ENCODE measurements around the gene BRD8. TPM values are rescaled to one million over a fixed set of nuclear protein-coding genes. Genes with fewer than 3 reads are reported as not detected.

The BRD8 gene
- total and polyA plus RNA-seq, 2 donors = 44.3 to 75.3 TPM

- Histone ChIP-seq H3K4me3 (ENCODE audit: low read length in 2 of 2) (no peak overlapping the region), H3K27me3 (ENCODE audit: control insufficient read depth in 2 of 2, insufficient read depth in 1 of 2, low read length in 1 of 2) (peaks cover 0 to 3% of the 10 kb centered on the region in 2 donors)
- no peak for DNase-seq (ENCODE audit: low read depth in 6 of 9, low spot score in 9 of 9)
Measured at GRCh38 chr5:138115254-138115653, 63.2 kb downstream of the BRD8 start.

GRCh38 chr5:138111937-138112336 lies 66.5 kb downstream of the BRD8 start:
- Histone ChIP-seq H3K9me3 (ENCODE audit: control insufficient read depth in 2 of 2, insufficient read depth in 1 of 2, low read length in 1 of 2) (no peaks in the 10 kb centered on the region), H3K4me3 (ENCODE audit: low read length in 2 of 2) (no peak overlapping the region), H3K36me3 (ENCODE audit: control insufficient read depth in 2 of 2, insufficient read depth in 2 of 2, low read length in 1 of 2) (no peaks in the 10 kb centered on the region), H3K27me3 (ENCODE audit: control insufficient read depth in 2 of 2, insufficient read depth in 1 of 2, low read length in 1 of 2) (peaks cover 0 to 3% of the 10 kb centered on the region in 2 donors), H3K4me1 (ENCODE audit: control insufficient read depth in 2 of 2, insufficient read depth in 2 of 2, low read length in 2 of 2) (no peaks in the 10 kb centered on the region), H3K27ac (ENCODE audit: low read depth in 1 of 2, low read length in 1 of 2) (no peak overlapping the region)
- WGBS = 43% methylated on average over 1 of the region's 1 CpG
- no peak for DNase-seq (ENCODE audit: low read depth in 6 of 9, low spot score in 9 of 9)

More at GRCh38 chr5:138115254-138115653, 63.2 kb downstream of the BRD8 start:
- no peaks in the 10 kb centered on the region for H3K4me1 ChIP-seq (ENCODE audit: control insufficient read depth in 2 of 2, insufficient read depth in 2 of 2, low read length in 2 of 2)
- no peaks in the 10 kb centered on the region for H3K9me3 ChIP-seq (ENCODE audit: control insufficient read depth in 2 of 2, insufficient read depth in 1 of 2, low read length in 1 of 2)
- no peak overlapping the region for H3K27ac ChIP-seq (ENCODE audit: low read depth in 1 of 2, low read length in 1 of 2)
- no peaks in the 10 kb centered on the region for H3K36me3 ChIP-seq (ENCODE audit: control insufficient read depth in 2 of 2, insufficient read depth in 2 of 2, low read length in 1 of 2)

- DNase-seq (ENCODE audit: low read depth in 6 of 9, low spot score in 9 of 9) = no peak
- 91% methylated on average over 4 of the region's 4 CpGs for WGBS
- Histone ChIP-seq H3K9me3 (ENCODE audit: control insufficient read depth in 2 of 2, insufficient read depth in 1 of 2, low read length in 1 of 2) (no peaks in the 10 kb centered on the region), H3K4me3 (ENCODE audit: low read length in 2 of 2) (no peak overlapping the region), H3K27me3 (ENCODE audit: control insufficient read depth in 2 of 2, insufficient read depth in 1 of 2, low read length in 1 of 2) (peaks cover 0 to 3% of the 10 kb centered on the region in 2 donors), H3K27ac (ENCODE audit: low read depth in 1 of 2, low read length in 1 of 2) (no peak overlapping the region), H3K4me1 (ENCODE audit: control insufficient read depth in 2 of 2, insufficient read depth in 2 of 2, low read length in 2 of 2) (no peaks in the 10 kb centered on the region), H3K36me3 (ENCODE audit: control insufficient read depth in 2 of 2, insufficient read depth in 2 of 2, low read length in 1 of 2) (no peaks in the 10 kb centered on the region)
Measured at GRCh38 chr5:138111181-138111580, 67.2 kb downstream of the BRD8 start.

GRCh38 chr5:138110266-138110963 lies 68.0 kb downstream of the BRD8 start:
- no peak overlapping the region for H3K27ac ChIP-seq (ENCODE audit: low read depth in 1 of 2, low read length in 1 of 2)
- WGBS = 95% methylated on average over 4 of the region's 4 CpGs
- no peaks in the 10 kb centered on the region for H3K9me3 ChIP-seq (ENCODE audit: control insufficient read depth in 2 of 2, insufficient read depth in 1 of 2, low read length in 1 of 2)
- no peaks in the 10 kb centered on the region for H3K4me1 ChIP-seq (ENCODE audit: control insufficient read depth in 2 of 2, insufficient read depth in 2 of 2, low read length in 2 of 2)
- H3K36me3 ChIP-seq (ENCODE audit: control insufficient read depth in 2 of 2, insufficient read depth in 2 of 2, low read length in 1 of 2) = no peaks in the 10 kb centered on the region
- no peak for DNase-seq (ENCODE audit: low read depth in 6 of 9, low spot score in 9 of 9)
- H3K27me3 ChIP-seq (ENCODE audit: control insufficient read depth in 2 of 2, insufficient read depth in 1 of 2, low read length in 1 of 2) = peaks cover 0 to 3% of the 10 kb centered on the region in 2 donors
- H3K4me3 ChIP-seq (ENCODE audit: low read length in 2 of 2) = no peak overlapping the region

GRCh38 chr5:138109463-138110265 lies 68.8 kb downstream of the BRD8 start:
- Histone ChIP-seq H3K9me3 (ENCODE audit: control insufficient read depth in 2 of 2, insufficient read depth in 1 of 2, low read length in 1 of 2) (no peaks in the 10 kb centered on the region), H3K27ac (ENCODE audit: low read depth in 1 of 2, low read length in 1 of 2) (no peak overlapping the region), H3K27me3 (ENCODE audit: control insufficient read depth in 2 of 2, insufficient read depth in 1 of 2, low read length in 1 of 2) (peaks cover 0 to 3% of the 10 kb centered on the region in 2 donors), H3K4me1 (ENCODE audit: control insufficient read depth in 2 of 2, insufficient read depth in 2 of 2, low read length in 2 of 2) (no peaks in the 10 kb centered on the region), H3K36me3 (ENCODE audit: control insufficient read depth in 2 of 2, insufficient read depth in 2 of 2, low read length in 1 of 2) (no peaks in the 10 kb centered on the region), H3K4me3 (ENCODE audit: low read length in 2 of 2) (no peak overlapping the region)
- DNase-seq (ENCODE audit: low read depth in 6 of 9, low spot score in 9 of 9) = no peak
- 98% methylated on average over 1 of the region's 1 CpG for WGBS

- no peaks in the 10 kb centered on the region for H3K36me3 ChIP-seq (ENCODE audit: control insufficient read depth in 2 of 2, insufficient read depth in 2 of 2, low read length in 1 of 2)
- H3K9me3 ChIP-seq (ENCODE audit: control insufficient read depth in 2 of 2, insufficient read depth in 1 of 2, low read length in 1 of 2) = no peaks in the 10 kb centered on the region
- H3K4me1 ChIP-seq (ENCODE audit: control insufficient read depth in 2 of 2, insufficient read depth in 2 of 2, low read length in 2 of 2) = no peaks in the 10 kb centered on the region
- H3K27me3 ChIP-seq (ENCODE audit: control insufficient read depth in 2 of 2, insufficient read depth in 1 of 2, low read length in 1 of 2) = peaks cover 0 to 3% of the 10 kb centered on the region in 2 donors
- no peak overlapping the region for H3K27ac ChIP-seq (ENCODE audit: low read depth in 1 of 2, low read length in 1 of 2)
- DNase-seq (ENCODE audit: low read depth in 6 of 9, low spot score in 9 of 9) = no peak
- WGBS = 84% methylated on average over 1 of the region's 1 CpG
- H3K4me3 ChIP-seq (ENCODE audit: low read length in 2 of 2) = no peak overlapping the region
Measured at GRCh38 chr5:138107213-138107612, 71.2 kb downstream of the BRD8 start.

- Histone ChIP-seq H3K27me3 (ENCODE audit: control insufficient read depth in 2 of 2, insufficient read depth in 1 of 2, low read length in 1 of 2) (peaks cover 0 to 3% of the 10 kb centered on the region in 2 donors), H3K36me3 (ENCODE audit: control insufficient read depth in 2 of 2, insufficient read depth in 2 of 2, low read length in 1 of 2) (no peaks in the 10 kb centered on the region), H3K4me3 (ENCODE audit: low read length in 2 of 2) (no peak overlapping the region), H3K4me1 (ENCODE audit: control insufficient read depth in 2 of 2, insufficient read depth in 2 of 2, low read length in 2 of 2) (no peaks in the 10 kb centered on the region), H3K27ac (ENCODE audit: low read depth in 1 of 2, low read length in 1 of 2) (no peak overlapping the region), H3K9me3 (ENCODE audit: control insufficient read depth in 2 of 2, insufficient read depth in 1 of 2, low read length in 1 of 2) (no peaks in the 10 kb centered on the region)
- 98% methylated on average over 6 of the region's 6 CpGs for WGBS
- no peak for DNase-seq (ENCODE audit: low read depth in 6 of 9, low spot score in 9 of 9)
Measured at GRCh38 chr5:138105709-138106108, 72.7 kb downstream of the BRD8 start.

GRCh38 chr5:138103319-138103637 lies 75.2 kb downstream of the BRD8 start:
- Histone ChIP-seq H3K36me3 (ENCODE audit: control insufficient read depth in 2 of 2, insufficient read depth in 2 of 2, low read length in 1 of 2) (no peaks in the 10 kb centered on the region), H3K4me1 (ENCODE audit: control insufficient read depth in 2 of 2, insufficient read depth in 2 of 2, low read length in 2 of 2) (no peaks in the 10 kb centered on the region)
- WGBS = 80% methylated on average over 3 of the region's 3 CpGs

GRCh38 chr5:138102454-138103318 lies 75.7 kb downstream of the BRD8 start:
- Histone ChIP-seq H3K4me1 (ENCODE audit: control insufficient read depth in 2 of 2, insufficient read depth in 2 of 2, low read length in 2 of 2) (no peaks in the 10 kb centered on the region), H3K27ac (ENCODE audit: low read depth in 1 of 2, low read length in 1 of 2) (no peak overlapping the region), H3K9me3 (ENCODE audit: control insufficient read depth in 2 of 2, insufficient read depth in 1 of 2, low read length in 1 of 2) (no peaks in the 10 kb centered on the region), H3K36me3 (ENCODE audit: control insufficient read depth in 2 of 2, insufficient read depth in 2 of 2, low read length in 1 of 2) (no peaks in the 10 kb centered on the region), H3K27me3 (ENCODE audit: control insufficient read depth in 2 of 2, insufficient read depth in 1 of 2, low read length in 1 of 2) (no peaks in the 10 kb centered on the region), H3K4me3 (ENCODE audit: low read length in 2 of 2) (no peak overlapping the region)
- 92% methylated on average over 7 of the region's 7 CpGs for WGBS
- no peak for DNase-seq (ENCODE audit: low read depth in 6 of 9, low spot score in 9 of 9)

More at GRCh38 chr5:138103319-138103637, 75.2 kb downstream of the BRD8 start:
- H3K9me3 ChIP-seq (ENCODE audit: control insufficient read depth in 2 of 2, insufficient read depth in 1 of 2, low read length in 1 of 2) = no peaks in the 10 kb centered on the region
- no peaks in the 10 kb centered on the region for H3K27me3 ChIP-seq (ENCODE audit: control insufficient read depth in 2 of 2, insufficient read depth in 1 of 2, low read length in 1 of 2)
- no peak for DNase-seq (ENCODE audit: low read depth in 6 of 9, low spot score in 9 of 9)
- H3K4me3 ChIP-seq (ENCODE audit: low read length in 2 of 2) = no peak overlapping the region
- H3K27ac ChIP-seq (ENCODE audit: low read depth in 1 of 2, low read length in 1 of 2) = no peak overlapping the region
